GM19240 (cell line): Measurements from ENCODE around the gene DOCK3.
"Not testable (repeated sequence)": the region's sequence is repeated elsewhere in the genome, so short reads cannot be mapped to it uniquely, and the experiment has no call there.

ENCODE experiments used
- DNase-seq: peaks from one replicate; pipeline ENCODE4 v3.0.0; 2011; ENCODE audit warnings: low spot score; ENCODE audit not compliant: insufficient read length

Gene DOCK3

DNA sequence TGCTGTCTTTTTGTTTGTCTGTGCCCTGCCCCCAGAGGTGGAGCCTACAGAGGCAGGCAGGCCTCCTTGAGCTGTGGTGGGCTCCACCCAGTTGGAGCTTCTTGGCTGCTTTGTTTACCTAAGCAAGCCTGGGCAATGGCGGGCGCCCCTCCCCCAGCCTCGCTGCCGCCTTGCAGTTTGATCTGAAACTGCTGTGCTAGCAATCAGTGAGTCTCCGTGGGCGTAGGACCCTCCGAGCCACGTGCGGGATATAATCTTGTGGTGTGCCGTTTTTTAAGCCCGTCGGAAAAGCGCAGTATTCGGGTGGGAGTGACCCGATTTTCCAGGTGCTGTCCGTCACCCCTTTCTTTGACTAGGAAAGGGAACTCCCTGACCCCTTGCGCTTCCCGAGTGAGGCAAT is 303.9 kb downstream of the DOCK3 start:
- not testable (repeated sequence) for DNase-seq

DNA sequence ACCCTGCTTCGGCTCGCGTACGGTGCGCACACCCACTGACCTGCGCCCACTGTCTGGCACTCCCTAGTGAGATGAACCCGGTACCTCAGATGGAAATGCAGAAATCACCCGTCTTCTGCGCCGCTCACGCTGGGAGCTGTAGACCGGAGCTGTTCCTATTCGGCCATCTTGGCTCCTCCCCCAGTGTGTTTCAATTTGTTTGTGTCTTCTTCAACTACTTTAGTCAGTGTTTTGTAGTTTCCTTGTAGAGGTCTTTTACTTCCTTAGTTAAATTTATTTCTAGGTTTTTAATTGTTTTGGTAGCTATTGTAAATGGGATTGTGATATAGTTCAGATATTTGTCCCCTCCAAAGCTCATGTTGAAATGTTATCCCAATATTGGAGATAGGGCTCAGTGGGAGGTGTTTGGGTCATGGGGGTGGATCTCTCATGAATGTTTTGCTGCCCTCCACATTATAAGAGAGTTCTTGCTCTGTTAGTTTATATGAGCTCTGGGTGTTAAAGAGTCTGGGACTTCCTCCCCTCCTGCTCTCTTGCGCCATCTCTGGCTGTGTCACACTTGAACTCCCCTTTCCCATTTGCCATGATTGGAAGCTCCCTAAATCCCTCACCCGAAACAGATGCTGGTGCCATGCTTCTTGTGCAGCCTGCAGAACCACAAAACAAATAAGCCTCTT is 304.4 kb downstream of the DOCK3 start:
- no peak for DNase-seq

DNA sequence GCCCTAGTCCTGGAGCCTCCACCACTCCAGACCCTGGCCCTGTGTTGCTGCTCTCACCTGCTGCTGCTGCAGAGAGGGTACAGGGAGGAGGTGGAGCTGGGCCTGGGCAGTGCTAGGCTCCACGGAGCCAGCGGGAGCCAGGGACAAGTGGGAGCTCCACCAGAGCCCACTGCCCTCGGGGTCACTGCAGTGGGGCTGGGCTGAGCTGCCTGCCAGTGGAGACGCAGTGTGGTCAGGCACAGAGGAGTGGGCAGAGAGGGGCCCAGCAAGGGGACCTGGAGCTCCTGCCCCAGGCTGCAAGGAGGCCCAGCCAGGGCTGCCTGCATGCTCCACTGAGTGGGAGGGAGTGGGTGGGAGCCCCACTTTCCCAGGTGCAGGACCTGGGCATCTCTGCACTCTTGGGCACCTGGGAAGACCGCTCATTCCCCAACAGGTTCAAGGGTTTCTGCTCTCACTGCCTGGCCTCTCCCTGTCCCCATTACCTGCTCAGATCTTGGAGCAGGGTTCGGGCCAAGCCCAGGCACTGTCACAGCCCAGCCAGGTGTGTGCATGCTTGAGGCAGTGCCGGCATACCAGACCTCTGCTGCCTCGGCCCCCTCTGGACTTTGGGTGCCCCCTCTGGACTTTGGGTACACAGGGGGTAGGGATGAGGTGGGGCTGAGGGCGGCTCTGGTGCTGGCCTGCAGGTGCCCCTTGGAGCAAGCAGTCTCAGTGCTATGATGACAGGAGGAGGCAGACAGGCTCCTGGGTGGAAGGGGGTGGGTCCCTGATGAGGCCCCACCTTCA is 308.0 kb downstream of the DOCK3 start:
- DNase-seq, result no peak

GRCh38 chr3:50983887-50984286 is 309.2 kb downstream of the DOCK3 start:
- no peak for DNase-seq

- no peak for DNase-seq
These were observed 311.2 kb downstream of the DOCK3 start for GRCh38 chr3:50985893-50986292.

DNA sequence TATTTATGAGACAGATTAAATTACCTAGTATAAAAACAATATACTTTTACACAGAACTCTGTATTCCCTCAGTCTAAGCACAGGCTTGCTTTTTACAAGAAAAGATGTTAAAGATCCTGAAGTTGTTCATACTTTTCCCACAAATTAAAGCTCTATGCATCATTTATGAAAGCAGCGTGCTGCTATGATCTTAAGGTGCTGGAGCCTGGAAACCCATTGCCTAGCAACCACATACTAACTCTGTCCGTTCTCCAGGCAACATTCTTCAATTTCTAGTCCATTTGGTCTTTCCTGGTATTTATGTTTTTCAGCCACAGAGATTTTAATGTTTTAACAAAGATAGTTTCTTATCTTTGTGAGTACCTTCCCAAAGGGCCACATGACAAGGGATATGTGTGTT is 312.0 kb downstream of the DOCK3 start:
- no peak for DNase-seq

DNA sequence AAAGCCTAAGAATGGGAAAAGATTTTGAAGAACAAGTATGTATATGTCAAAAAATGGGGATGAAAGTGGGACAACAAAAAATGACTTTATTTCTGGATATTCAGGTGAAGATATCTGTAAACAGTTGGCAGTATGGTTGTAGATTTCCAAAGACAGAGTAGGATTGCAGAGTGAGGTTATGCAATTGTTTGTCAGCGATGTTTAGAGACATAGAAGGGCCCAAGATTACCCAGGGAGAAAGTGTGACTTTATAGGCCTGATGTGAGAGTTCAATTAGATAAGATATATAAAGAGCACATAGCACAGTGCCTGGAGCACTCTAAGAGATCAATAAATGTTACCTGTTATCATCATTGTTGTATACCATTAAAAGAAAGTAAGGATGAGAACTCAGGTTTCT is 319.8 kb downstream of the DOCK3 start:
- DNase-seq, result no peak

GRCh38 chr3:50995085-50995824 is 320.5 kb downstream of the DOCK3 start:
- DNase-seq, result no peak

DNA sequence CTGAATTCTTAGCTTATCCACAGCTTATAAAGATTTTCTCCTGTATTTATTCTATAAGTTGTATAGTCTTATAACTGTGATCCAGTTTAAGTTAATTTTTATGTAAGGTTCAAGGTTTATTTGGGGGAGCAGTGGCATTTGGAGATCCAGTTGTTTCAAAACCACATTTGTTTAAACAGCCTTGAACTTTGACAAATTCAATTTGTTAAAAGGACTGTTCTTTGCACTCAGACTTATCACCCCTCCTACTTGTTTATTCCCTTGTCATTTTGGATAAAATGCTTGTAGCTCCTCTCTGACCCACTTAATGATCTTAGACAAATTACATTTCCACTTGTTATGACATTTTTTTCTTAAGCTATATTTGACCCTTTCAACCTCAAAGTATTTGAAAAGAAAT is 327.8 kb downstream of the DOCK3 start:
- DNase-seq, result no peak

GRCh38 chr3:51004235-51004634 is 329.5 kb downstream of the DOCK3 start:
- DNase-seq, result no peak

DNA sequence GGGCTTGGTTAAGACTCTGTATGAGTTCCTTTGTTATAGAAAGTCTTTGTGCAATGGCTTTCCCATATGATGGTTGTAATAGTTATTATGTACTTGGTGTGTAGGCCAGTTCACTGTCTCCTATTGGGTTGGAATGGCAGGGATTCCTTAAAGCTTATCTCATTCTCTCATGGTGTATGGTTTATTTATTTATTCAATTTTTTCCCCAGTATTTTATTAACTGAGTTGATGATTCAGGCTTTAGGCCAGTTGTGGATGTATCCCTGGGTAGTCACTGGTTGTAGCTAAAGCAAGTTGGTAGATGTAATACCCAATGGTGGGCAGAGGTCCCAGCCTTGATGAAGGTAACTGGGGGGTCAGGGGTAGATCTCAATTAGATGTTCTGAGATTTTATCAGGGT is 349.4 kb downstream of the DOCK3 start:
- DNase-seq, result no peak

DNA sequence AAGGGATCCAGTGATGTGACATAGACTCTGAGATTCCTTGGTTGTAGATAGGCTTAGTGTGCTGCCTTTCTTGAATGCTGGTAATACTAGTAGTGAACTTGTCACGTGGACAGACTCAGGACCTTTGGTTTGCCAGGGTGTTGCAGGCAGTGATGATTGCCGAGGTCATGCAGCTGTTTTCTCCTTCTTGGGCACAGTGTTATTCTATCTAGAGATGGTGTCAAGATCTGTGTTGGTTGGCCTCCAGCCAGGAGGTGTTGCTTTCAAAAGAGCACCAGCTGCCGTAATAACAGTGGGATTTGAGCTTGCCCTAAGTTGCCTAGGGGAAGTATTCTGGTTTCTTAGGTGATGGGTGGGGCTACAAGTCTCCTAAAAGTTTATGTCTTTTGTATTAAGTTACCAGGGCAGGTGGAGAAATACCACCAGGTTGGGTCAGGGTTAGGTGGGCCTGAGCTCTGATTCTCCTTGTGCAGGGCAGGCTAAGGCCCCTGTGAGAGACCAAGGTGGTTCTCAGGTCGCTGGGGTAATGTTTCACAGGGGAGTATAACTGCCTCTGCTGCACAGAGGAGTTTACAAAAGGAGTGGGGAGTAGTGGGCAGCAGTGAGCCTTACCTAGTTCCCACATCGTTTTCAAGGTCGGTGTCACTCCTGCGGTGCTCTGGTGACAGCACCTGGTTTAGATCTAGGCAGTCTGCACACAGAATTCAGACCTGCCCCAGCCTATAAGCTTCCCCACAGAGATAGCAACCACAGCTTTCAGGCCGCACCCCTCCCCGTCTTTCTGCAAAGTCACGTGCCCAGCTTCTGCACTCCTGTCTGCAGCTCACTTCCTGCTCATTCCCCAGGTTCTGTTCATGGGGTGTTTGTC is 350.3 kb downstream of the DOCK3 start:
- no peak for DNase-seq

DNA sequence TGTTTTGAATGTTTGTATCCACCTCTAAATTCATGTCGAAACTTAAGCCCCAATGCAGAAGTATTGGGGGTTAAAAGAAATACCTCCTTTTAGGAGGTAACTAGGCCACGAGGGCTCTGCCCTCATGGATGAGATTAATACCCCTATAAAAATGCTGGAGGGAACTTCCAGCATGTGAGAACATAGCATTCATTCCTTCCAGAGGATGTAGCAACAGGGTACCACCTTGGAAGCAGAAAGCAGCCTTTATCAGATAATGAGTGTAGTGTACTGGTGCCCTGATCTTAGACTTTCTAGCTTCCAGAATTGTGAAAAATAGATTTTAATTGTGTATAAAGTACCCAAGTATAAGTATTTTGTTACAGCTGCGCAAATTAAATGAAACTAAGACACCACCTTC is 356.9 kb downstream of the DOCK3 start:
- no peak for DNase-seq

- DNase-seq, result no peak
These were observed 360.9 kb downstream of the DOCK3 start for GRCh38 chr3:51035630-51036029.

GRCh38 chr3:51044982-51045381 is 370.3 kb downstream of the DOCK3 start:
- no peak for DNase-seq

DNA sequence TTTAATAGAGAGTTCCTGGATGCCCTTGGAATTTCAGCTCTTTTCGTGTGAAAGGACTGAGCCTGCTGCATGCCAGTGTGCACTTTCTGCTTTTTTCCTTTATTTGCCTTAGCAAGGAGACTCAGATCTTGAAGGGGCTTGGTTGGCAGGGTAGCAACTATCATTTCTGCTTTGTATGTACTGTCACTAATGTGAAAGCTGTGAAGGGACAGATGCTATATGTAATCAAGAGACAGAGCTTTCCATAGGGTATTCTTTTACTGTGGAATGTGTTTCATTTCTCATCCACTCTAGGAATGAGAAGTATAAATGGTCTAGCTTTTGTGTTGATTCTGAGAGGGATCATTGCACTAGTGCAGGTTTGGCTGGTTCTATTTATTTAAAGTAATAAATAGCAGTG is 377.8 kb downstream of the DOCK3 start:
- DNase-seq, result no peak

- no peak for DNase-seq
These were observed 382.4 kb downstream of the DOCK3 start for GRCh38 chr3:51057121-51057520.

DNA sequence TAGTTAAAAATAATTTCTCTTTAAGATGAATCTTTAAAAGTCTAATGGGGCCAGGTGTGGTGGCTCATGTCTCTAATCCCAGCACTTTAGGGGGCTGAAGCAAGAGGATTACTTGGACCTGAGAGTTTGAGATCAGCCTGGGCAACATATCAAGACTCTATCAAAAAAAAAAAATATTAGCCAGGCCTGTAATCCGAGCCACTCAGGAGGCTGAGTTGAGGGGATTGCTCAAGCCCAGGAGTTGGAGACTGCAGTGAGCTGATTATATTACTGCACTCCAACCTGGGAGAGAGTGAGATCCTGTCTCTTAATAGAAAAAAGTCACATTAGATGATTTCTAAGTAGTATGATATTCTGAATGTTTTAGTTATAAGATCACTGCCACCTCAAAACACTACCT is 388.3 kb downstream of the DOCK3 start:
- DNase-seq, result no peak

GRCh38 chr3:51075221-51075775 is 400.6 kb downstream of the DOCK3 start:
- no peak for DNase-seq

DNA sequence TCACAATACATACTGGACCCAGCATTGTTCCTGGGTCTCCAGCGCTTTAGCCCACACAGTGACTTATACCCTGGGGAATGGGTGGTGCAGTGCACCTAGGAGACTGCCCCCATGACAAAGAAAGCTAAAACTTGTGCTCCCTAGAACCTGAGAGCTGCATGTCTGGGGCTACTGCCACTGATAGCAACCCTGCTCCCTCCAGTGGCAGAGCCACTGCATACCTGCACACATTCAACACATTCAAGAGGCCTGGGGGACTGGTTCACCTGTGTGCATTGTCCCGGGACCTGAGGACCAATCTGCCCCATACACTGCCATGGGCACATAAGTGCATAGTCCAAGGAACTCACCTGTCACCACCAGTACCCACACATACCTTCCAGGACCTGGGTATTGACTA is 407.6 kb downstream of the DOCK3 start:
- no peak for DNase-seq

DNA sequence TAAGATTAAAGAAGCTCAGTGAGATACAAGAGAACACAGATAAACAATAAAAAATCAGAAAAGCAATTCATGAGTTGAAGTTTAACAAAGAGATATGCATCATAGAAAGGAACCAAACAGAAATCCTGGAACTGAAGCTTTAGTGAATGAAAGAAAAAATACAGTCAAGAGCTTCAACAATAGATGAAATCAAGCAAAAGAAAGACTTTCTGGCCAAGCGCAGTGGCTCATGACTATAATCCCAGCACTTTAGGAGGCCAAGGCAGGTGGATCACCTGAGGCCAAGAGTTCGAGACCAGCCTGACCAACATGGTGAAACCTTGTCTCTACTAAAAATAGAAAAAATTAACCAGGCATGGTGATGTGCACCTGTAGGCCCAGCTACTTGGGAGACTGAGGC is 408.8 kb downstream of the DOCK3 start:
- no peak for DNase-seq
